ENCODE data around the gene TOM1.

Gene TOM1

DNA sequence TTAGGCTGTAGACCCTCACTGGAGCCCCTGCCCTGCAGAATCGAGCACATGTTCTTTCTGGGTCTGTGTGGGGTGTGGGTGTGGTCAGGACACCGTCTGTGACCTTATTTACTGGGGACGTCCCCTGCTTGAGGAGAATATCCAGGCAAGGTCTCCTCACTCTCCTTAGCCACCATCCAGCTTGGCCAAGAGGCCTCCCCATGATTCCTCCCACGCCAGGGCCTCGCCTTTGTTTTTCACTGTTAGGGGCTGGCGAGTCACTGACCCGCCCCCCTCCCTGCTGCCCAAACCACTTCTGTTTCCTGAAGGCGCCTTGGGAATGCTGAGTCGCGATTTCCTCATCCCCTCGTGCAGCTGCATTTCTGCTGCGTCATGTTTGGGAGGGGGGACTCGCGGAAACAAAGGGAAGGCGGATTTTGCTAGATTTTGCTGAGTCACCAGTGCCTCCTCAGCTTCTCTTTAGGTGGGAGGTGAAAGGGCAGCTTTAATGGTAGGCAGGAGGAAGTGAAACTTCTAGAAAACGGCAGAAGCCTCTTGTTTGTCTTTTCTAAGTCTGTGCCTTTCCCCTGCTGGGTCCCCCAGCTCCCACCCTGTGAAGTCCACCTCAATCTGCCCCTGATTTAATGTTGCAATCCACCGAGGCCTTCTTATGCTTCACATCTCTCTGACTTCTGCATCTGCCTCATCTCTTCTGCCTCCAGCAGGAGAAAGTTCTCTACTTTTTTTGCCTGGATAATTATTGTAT is 77.2 kb downstream of the TOM1 start:
- DNase-seq: peak; percentile 99

DNA sequence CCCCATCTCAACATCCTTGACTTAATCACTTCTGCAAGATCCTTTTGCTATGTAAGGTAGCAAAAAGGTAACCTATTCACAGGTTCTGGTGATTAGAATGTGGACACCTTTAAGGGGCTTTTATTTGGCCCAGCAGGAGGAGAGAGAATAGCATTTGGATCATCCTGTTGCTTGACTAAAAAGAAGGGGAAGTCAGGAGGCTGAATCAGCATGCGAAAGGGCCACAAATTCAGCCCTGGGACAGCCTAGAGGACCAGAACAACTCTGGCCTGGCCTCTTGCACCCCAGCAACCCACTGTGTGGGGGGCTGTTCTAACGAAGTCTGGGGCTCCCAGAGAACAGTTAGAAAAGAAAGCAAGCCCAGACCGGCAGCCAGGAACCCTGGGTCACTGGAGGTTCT is 78.0 kb downstream of the TOM1 start:
- DNase-seq: peak; percentile 69

GRCh38 chr22:35378621-35379020 is 78.9 kb downstream of the TOM1 start:
- DNase-seq: no peak

- no peak for DNase-seq
Observed at GRCh38 chr22:35379146-35379993, 79.7 kb downstream of the TOM1 start.

GRCh38 chr22:35380013-35380412 is 80.3 kb downstream of the TOM1 start:
- peak; percentile 48 for DNase-seq

- peak; percentile 96 for DNase-seq
Observed at GRCh38 chr22:35380537-35381423, 81.1 kb downstream of the TOM1 start, which contains the start of gene HMOX1. Gene HMOX1, plus strand, starts transcription at chr22:35381096. Its CDS starts 78 bp downstream, at chr22:35381174.

DNA sequence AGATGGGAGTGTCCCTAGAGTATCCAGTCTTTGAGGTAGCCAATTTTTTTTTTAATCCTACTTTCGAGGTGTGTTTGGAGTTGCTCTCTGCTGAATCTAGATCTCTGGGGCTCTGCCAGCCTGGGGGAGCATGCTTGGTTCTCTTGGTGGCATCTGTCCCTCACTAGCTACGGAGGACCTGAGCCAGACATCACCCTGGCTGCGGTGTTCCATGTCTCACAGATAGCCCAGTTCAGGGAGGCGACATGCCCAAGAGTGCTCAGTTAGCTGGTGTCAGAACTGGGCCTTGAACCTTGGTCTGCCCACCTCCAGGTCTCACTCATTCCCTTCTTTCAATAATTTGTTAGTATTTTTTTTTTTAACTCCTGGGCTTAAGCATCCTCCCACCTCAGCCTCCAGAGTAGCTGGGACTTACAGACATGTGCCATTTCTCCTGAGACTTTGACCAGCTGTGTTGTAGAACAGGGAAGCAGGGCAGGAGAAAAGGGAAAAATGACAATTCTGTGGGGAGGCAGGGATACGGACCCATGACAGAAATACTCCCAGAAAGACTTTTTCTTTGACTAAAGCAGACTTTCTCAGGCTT is 81.8 kb downstream of the TOM1 start:
- no peak for DNase-seq

GRCh38 chr22:35383679-35384071 is 84.0 kb downstream of the TOM1 start:
- peak; percentile 23 for DNase-seq

- DNase-seq: no peak
Observed at GRCh38 chr22:35384527-35384926, 84.8 kb downstream of the TOM1 start.

DNA sequence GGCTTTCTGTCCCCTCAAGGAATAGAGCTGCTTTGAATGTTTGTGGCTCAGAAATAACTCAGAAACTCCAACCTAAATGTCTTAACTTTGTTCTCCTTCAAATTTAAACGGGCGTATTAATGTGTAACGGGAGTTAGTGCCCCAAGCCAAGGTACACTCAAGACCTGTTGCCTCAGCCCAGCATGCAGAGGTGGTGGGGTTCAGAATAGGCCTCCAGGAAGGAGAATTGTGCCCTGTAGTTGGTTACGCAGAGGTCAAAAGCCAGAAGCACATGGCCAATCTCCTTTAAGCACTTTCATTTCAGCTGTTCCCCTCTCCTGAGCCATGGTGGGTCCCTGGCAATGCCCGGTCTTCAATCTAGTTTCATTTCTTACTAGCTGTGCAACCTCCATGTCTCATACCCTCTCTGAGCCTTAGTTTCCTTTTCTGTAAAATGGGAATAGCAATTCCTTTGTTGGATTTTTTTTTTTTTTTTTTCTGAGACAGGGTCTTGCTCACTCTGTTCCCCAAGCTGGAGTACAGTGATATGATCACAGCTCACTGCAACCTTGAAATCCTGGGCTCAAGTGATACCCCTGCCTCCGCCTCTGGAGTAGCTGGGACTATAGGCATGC is 85.4 kb downstream of the TOM1 start:
- DNase-seq: no peak

GRCh38 chr22:35386670-35387288 is 87.1 kb downstream of the TOM1 start:
- no peak for DNase-seq

- no peak for DNase-seq
Observed at GRCh38 chr22:35390933-35391332, 91.2 kb downstream of the TOM1 start.

GRCh38 chr22:35392357-35392756 is 92.7 kb downstream of the TOM1 start:
- DNase-seq: no peak

GRCh38 chr22:35393116-35394010 is 93.7 kb downstream of the TOM1 start:
- DNase-seq: no peak

- DNase-seq: no peak
Observed at GRCh38 chr22:35394011-35394312, 94.3 kb downstream of the TOM1 start.

GRCh38 chr22:35394810-35395563 is 95.3 kb downstream of the TOM1 start:
- DNase-seq: no peak

GRCh38 chr22:35396622-35397021 is 96.9 kb downstream of the TOM1 start:
- peak; percentile 85 for DNase-seq

DNA sequence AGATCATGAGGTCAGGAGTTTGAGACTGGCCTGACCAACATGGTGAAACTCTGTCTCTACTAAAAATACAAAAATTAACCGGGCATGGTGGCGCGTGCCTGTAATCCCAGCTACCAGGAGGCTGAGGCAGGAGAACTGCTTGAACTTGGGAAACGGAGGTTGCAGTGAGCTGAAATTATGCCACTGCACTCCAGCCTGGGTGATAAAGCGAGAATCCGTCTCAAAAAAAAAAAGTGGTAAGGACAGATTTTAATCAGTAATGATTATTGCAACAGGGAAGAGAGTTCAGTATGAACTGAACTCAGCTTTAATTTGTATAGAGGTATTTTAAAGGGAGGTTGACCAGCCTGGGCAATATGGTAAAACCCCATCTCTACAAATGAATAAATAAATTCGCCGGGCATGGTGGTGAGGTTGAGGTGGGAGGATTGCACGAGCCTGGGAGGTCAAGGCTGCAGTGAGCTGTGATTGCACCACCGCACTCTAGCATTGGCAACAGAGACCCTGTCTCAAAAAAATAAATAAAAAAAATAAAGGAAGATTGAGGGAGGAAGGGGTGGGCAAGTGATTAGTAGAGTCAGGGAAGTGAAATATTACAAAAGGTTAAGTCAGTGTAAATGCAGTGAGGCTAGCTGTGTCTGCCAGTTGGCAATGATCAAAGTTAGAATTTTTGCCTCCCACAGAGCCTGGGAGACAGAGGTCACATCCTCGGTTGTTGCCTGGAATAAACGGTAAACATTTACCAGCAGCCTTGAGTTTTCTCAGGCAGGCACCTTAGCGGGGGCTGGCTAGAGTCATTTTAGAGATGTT is 97.6 kb downstream of the TOM1 start:
- DNase-seq: peak; percentile 32
